ENCODE measurements around the gene RPS6KA3.

The RPS6KA3 gene

GRCh38 chrX:20124964-20125363 is 141.7 kb downstream of the RPS6KA3 start:
- TF ChIP-seq CTCF (IDR thresholded peaks at IDR 0.05): no peak
- H3K4me3 ChIP-seq (ENCODE audit: low read depth in 1 of 2, low read length in 1 of 2): no peak overlapping the region
- no peak overlapping the region for H3K27ac ChIP-seq
- no peaks in the 10 kb centered on the region for H3K27me3 ChIP-seq
- no peaks in the 10 kb centered on the region for H3K4me1 ChIP-seq (ENCODE audit: control insufficient read depth in 1 of 2, insufficient read depth in 1 of 2, low read depth in 1 of 2, low read length in 1 of 2)
- no peaks in the 10 kb centered on the region for H3K9me3 ChIP-seq
- no peaks in the 10 kb centered on the region for H3K36me3 ChIP-seq

- Histone ChIP-seq H3K4me3 (ENCODE audit: low read depth in 1 of 2, low read length in 1 of 2) (no peak overlapping the region), H3K36me3 (no peaks in the 10 kb centered on the region), H3K9me3 (no peaks in the 10 kb centered on the region), H3K4me1 (ENCODE audit: control insufficient read depth in 1 of 2, insufficient read depth in 1 of 2, low read depth in 1 of 2, low read length in 1 of 2) (peaks cover 26 to 30% of the 10 kb centered on the region in 2 experiments), H3K27me3 (peaks cover 35% of the 10 kb centered on the region), H3K27ac (no peak overlapping the region)
- no peak for TF ChIP-seq CTCF (IDR thresholded peaks at IDR 0.05)
Observed at GRCh38 chrX:20118065-20118824, 148.5 kb downstream of the RPS6KA3 start.

- no peak for TF ChIP-seq CTCF (IDR thresholded peaks at IDR 0.05)
- peaks cover 35% of the 10 kb centered on the region for H3K27me3 ChIP-seq
- H3K4me3 ChIP-seq (ENCODE audit: low read depth in 1 of 2, low read length in 1 of 2): peak within 1 kb of the TSS; percentile 21 to 25
Observed at GRCh38 chrX:20116577-20117240, 150.0 kb downstream of the RPS6KA3 start, which contains the start of gene MAP7D2. MAP7D2 (minus strand) TSS chrX:20116907; CDS start chrX:20116879, 28 bp downstream.

GRCh38 chrX:20116087-20116576 is 150.6 kb downstream of the RPS6KA3 start:
- Histone ChIP-seq H3K27me3 (peaks cover 35% of the 10 kb centered on the region), H3K4me1 (ENCODE audit: control insufficient read depth in 1 of 2, insufficient read depth in 1 of 2, low read depth in 1 of 2, low read length in 1 of 2) (peaks cover 26 to 30% of the 10 kb centered on the region in 2 experiments), H3K4me3 (ENCODE audit: low read depth in 1 of 2, low read length in 1 of 2) (peak overlapping the region; percentile 21 to 25), H3K36me3 (no peaks in the 10 kb centered on the region), H3K27ac (no peak overlapping the region), H3K9me3 (no peaks in the 10 kb centered on the region)
- TF ChIP-seq CTCF (IDR thresholded peaks at IDR 0.05): no peak

More at GRCh38 chrX:20116577-20117240, 150.0 kb downstream of the RPS6KA3 start, which contains the start of gene MAP7D2:
- H3K4me1 ChIP-seq (ENCODE audit: control insufficient read depth in 1 of 2, insufficient read depth in 1 of 2, low read depth in 1 of 2, low read length in 1 of 2): peaks cover 26 to 30% of the 10 kb centered on the region in 2 experiments
- H3K27ac ChIP-seq: no peak within 1 kb of the TSS
- no peaks in the 10 kb centered on the region for H3K9me3 ChIP-seq
- no peaks in the 10 kb centered on the region for H3K36me3 ChIP-seq

- no peaks in the 10 kb centered on the region for H3K36me3 ChIP-seq
- no peak for TF ChIP-seq CTCF (IDR thresholded peaks at IDR 0.05)
- peaks cover 17% of the 10 kb centered on the region for H3K27me3 ChIP-seq
- no peak overlapping the region for H3K4me3 ChIP-seq (ENCODE audit: low read depth in 1 of 2, low read length in 1 of 2)
- H3K27ac ChIP-seq: no peak overlapping the region
- peaks cover 26 to 30% of the 10 kb centered on the region in 2 experiments for H3K4me1 ChIP-seq (ENCODE audit: control insufficient read depth in 1 of 2, insufficient read depth in 1 of 2, low read depth in 1 of 2, low read length in 1 of 2)
- no peaks in the 10 kb centered on the region for H3K9me3 ChIP-seq
Observed at GRCh38 chrX:20112022-20112774, 154.5 kb downstream of the RPS6KA3 start.

All from neutrophil (primary cell).